ENCODE measurements around the gene SECTM1. TPM values are rescaled to one million over a fixed set of nuclear protein-coding genes. Genes with fewer than 3 reads are reported as not detected.

The SECTM1 gene
- total RNA-seq, 6 experiments from 2014 or later, result 3.9 to 7.4 (median 5.8) TPM

GRCh38 chr17:82271401-82271800 is 62.2 kb downstream of the SECTM1 start:
- Histone ChIP-seq H3K4me3 (no peak overlapping the region), H3K27me3 (no peaks in the 10 kb centered on the region), H3K4me1 (peaks cover 0 to 53% (median 29%) of the 10 kb centered on the region in 4 donors), H3K9me3 (no peaks in the 10 kb centered on the region), H3K27ac (no peak overlapping the region), H3K36me3 (peaks cover 0 to 3% (median 0%) of the 10 kb centered on the region in 4 donors)
- TF ChIP-seq CTCF (IDR thresholded peaks at IDR 0.05) (no peak), POLR2A (IDR thresholded peaks at IDR 0.05) (no peak)
- intact Hi-C loops (cut with DNase I), result no loop called here
- ATAC-seq, result no peak
- 44% methylated on average over 3 of the region's 6 CpGs for WGBS (ENCODE audit: insufficient coverage, low coverage, low lambda C conversion rate, missing lambda C conversion rate)
- DNase-seq, result no peak

Other genes starting within 250 kb of the SECTM1 start
- gene FASN, start 235.5 kb downstream of the SECTM1 start, total RNA-seq, result 100 to 1,000 TPM in 4 of 6 experiments, 10 to 100 TPM in 2; 76.5 to 290 (median 217) TPM
- gene CCDC57, start 120.9 kb downstream of the SECTM1 start, total RNA-seq, result 10 to 100 TPM; 10.1 to 37.4 (median 17.2) TPM
- gene SLC16A3, start 104.7 kb downstream of the SECTM1 start, total RNA-seq, result 10 to 100 TPM in 2 of 6 experiments, 1 to 10 TPM in 4; 4.1 to 34.0 (median 7.3) TPM
- 10 to 100 TPM; 32.7 to 73.0 (median 45.9) TPM for gene CSNK1D, start 60.1 kb downstream of the SECTM1 start, total RNA-seq
- 1 to 10 TPM in 4 of 6 experiments, under 1 TPM in 2; 0.31 to 3.2 (median 1.3) TPM for gene CD7, start 16.2 kb downstream of the SECTM1 start, total RNA-seq
- not detected for gene TEX19, start 25.5 kb upstream of the SECTM1 start, total RNA-seq
- not detected for gene UTS2R, start 38.0 kb upstream of the SECTM1 start, total RNA-seq
- gene HEXD, start 84.6 kb upstream of the SECTM1 start, total RNA-seq, result 10 to 100 TPM in 5 of 6 experiments, 1 to 10 TPM in 1; 9.6 to 30.4 (median 20.2) TPM
- gene OGFOD3, start 84.8 kb upstream of the SECTM1 start, total RNA-seq, result 10 to 100 TPM; 13.5 to 23.4 (median 16.2) TPM
- 10 to 100 TPM; 29.4 to 82.4 (median 46.4) TPM for gene CYBC1, start 117.0 kb upstream of the SECTM1 start, total RNA-seq
- 10 to 100 TPM in 5 of 6 experiments, 1 to 10 TPM in 1; 9.3 to 48.6 (median 21.8) TPM for gene NARF, start 125.0 kb upstream of the SECTM1 start, total RNA-seq
- gene FOXK2, start 186.0 kb upstream of the SECTM1 start, total RNA-seq, result 10 to 100 TPM; 14.1 to 20.5 (median 16.1) TPM

Data from right lobe of liver (tissue), 6 donors.